HFFc6 (cell line): ENCODE measurements around the gene DUSP8. TPM values are rescaled to one million over a fixed set of nuclear protein-coding genes. Genes with fewer than 3 reads are reported as not detected.

Experiments used
- DNase-seq: peaks from one replicate; pipeline ENCODE4 v3.0.0-alpha.2; 2018
- H3K27ac Mint-ChIP-seq: 2 replicates; pipeline ENCODE4 v1.8.0; 2020; ENCODE audit warnings: mild to moderate bottlenecking, mixed read lengths
- H3K27me3 Mint-ChIP-seq: 2 replicates; pipeline ENCODE4 v1.8.0; 2021; ENCODE audit warnings: mild to moderate bottlenecking, moderate library complexity, mixed read lengths; ENCODE audit not compliant: insufficient read depth
- H3K36me3 Mint-ChIP-seq: 2 replicates; pipeline ENCODE4 v1.8.0; 2021; ENCODE audit warnings: low read depth, mixed read lengths
- H3K4me1 Mint-ChIP-seq: 2 replicates; pipeline ENCODE4 v1.8.0; 2020; ENCODE audit warnings: low read depth, mixed read lengths
- H3K4me3 Mint-ChIP-seq: 2 replicates; pipeline ENCODE4 v1.8.0; 2020; ENCODE audit warnings: mild to moderate bottlenecking, moderate library complexity, mixed read lengths
- H3K9me3 Mint-ChIP-seq: 2 replicates; pipeline ENCODE4 v1.8.0; 2020; ENCODE audit warnings: mild to moderate bottlenecking, mixed read lengths
- CTCF ChIP-seq: fragments of 200-600 bp; sonication (generic); IDR thresholded peaks from 2 replicates; pipeline ENCODE4 v1.5.0; 2021; ENCODE audit warnings: antibody characterized with exemption, mild to moderate bottlenecking
- total RNA-seq, 6 experiments: library from RNA; stranded (reverse); fragmentation: NEBNext Ultra II Directional; extraction: Animal tissue kit (Norgen Biotek cat#: 25700); gene quantifications; 2 replicates in 1 of 6; 3 replicates in 5 of 6; pipeline ENCODE4 v1.2.3, GENCODE V29; 2021

The DUSP8 gene
- total RNA-seq, 6 experiments from 2014 or later: 0.38 to 1.6 (median 0.81) TPM

- Mint-ChIP-seq H3K4me3 (no peak overlapping the region), H3K36me3 (no peaks in the 10 kb centered on the region), H3K9me3 (no peaks in the 10 kb centered on the region), H3K27me3 (no peaks in the 10 kb centered on the region; the same call in 1 of the 2 replicates), H3K27ac (no peak overlapping the region), H3K4me1 (no peaks in the 10 kb centered on the region)
- DNase-seq: no peak
- TF ChIP-seq CTCF: no peak
These were observed 65.1 kb downstream of the DUSP8 start for GRCh38 chr11:1506981-1507380.

- Mint-ChIP-seq H3K4me1 (no peaks in the 10 kb centered on the region), H3K27me3 (no peaks in the 10 kb centered on the region; the same call in 1 of the 2 replicates), H3K9me3 (0 out of 2 replicates have a peak, but pooled peaks cover 3% of the 10 kb centered on the region), H3K36me3 (peaks cover 6% of the 10 kb centered on the region; the same call in 1 of the 2 replicates), H3K27ac (no peak overlapping the region), H3K4me3 (no peak overlapping the region)
- DNase-seq: no peak
- peak; percentile 28; the same call in 1 of the 2 replicates for TF ChIP-seq CTCF
These were observed 66.6 kb downstream of the DUSP8 start for GRCh38 chr11:1505480-1505879.

DNA sequence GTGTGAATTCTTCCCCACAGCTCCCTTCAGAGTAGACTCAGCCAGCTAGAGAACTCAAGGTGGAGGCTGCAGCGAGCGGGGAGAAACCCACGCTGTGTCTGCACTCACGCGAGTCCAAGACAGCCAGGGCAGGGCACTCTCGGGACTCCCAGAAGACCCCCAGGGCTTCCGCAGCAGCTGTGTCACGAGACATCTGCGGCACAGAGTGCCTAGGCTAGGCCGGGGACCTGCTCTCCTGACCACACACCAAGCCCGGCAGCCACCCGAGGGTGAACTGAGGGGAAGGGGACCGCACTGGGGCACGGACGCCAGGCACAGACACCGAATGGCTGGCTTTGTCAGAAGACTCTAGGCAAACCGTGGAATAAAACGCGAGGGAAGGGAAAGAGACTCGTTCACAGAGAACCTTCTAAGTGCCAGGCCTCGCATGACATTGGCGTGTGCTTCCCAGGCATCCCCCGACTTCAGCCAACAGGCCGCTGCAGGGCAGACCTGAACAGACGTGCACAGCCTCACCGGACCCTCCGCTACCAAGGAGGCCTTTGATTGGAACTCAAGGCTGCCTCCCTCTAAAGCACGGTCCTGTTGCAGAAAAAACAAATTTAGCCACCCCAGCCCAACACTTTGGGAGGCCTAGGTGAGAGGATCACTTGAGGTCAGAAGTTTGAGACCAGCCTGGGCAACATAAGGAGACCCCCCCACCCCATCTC is 67.3 kb downstream of the DUSP8 start:
- Mint-ChIP-seq H3K27ac (no peak overlapping the region), H3K36me3 (peaks cover 14% of the 10 kb centered on the region), H3K4me3 (no peak overlapping the region), H3K4me1 (no peaks in the 10 kb centered on the region), H3K9me3 (peaks cover 7% of the 10 kb centered on the region), H3K27me3 (no peaks in the 10 kb centered on the region; the same call in 1 of the 2 replicates)
- no peak for DNase-seq
- TF ChIP-seq CTCF: no peak

GRCh38 chr11:1504138-1504537 is 67.9 kb downstream of the DUSP8 start:
- Mint-ChIP-seq H3K27ac (no peak overlapping the region), H3K36me3 (peaks cover 16% of the 10 kb centered on the region)
- DNase-seq: no peak

More at GRCh38 chr11:1504138-1504537, 67.9 kb downstream of the DUSP8 start:
- TF ChIP-seq CTCF: no peak
- Mint-ChIP-seq H3K4me3 (no peak overlapping the region), H3K4me1 (no peaks in the 10 kb centered on the region), H3K9me3 (peaks cover 8% of the 10 kb centered on the region), H3K27me3 (peaks cover under 1% of the 10 kb centered on the region)

Other genes with a start within 250 kb of the DUSP8 start
- gene BRSK2, start 182.3 kb downstream of the DUSP8 start, total RNA-seq: under 1 TPM in 5 of 6 experiments, not detected in 1; 0.14 to 0.99 (median 0.47) TPM
- gene MOB2, start 85.5 kb downstream of the DUSP8 start, total RNA-seq: 10 to 100 TPM; 19.6 to 27.4 (median 21.4) TPM
- gene KRTAP5-1, start 13.0 kb upstream of the DUSP8 start, total RNA-seq: not detected
- not detected for gene KRTAP5-2, start 26.0 kb upstream of the DUSP8 start, total RNA-seq
- not detected for gene KRTAP5-3, start 36.2 kb upstream of the DUSP8 start, total RNA-seq
- not detected for gene KRTAP5-4, start 49.9 kb upstream of the DUSP8 start, total RNA-seq
- not detected for gene KRTAP5-5, start 57.5 kb upstream of the DUSP8 start, total RNA-seq
- gene KRTAP5-6, start 124.9 kb upstream of the DUSP8 start, total RNA-seq: not detected
- under 1 TPM; 0.21 to 0.71 (median 0.45) TPM for gene IFITM10, start 178.3 kb upstream of the DUSP8 start, total RNA-seq
- 100 to 1,000 TPM; 212 to 240 (median 229) TPM for gene CTSD, start 191.7 kb upstream of the DUSP8 start, total RNA-seq